Activated CD4-positive, alpha-beta T cell treated with anti-CD3 and anti-CD28 coated beads for 4 hours (primary cell): ENCODE measurements around the gene PPP2R2C.

ENCODE experiments used
- DNase-seq, 2 donors: peaks; one replicate each; pipeline ENCODE4 v3.0.0-alpha.2; 2020

PPP2R2C gene

GRCh38 chr4:6375620-6376295 lies 96.7 kb downstream of the PPP2R2C start:
- DNase-seq = no peak

GRCh38 chr4:6374575-6374974 lies 97.8 kb downstream of the PPP2R2C start:
- no peak for DNase-seq

GRCh38 chr4:6373541-6374410 lies 98.6 kb downstream of the PPP2R2C start:
- DNase-seq = no peak

GRCh38 chr4:6372649-6373525 lies 99.5 kb downstream of the PPP2R2C start:
- no peak for DNase-seq

GRCh38 chr4:6371812-6372211 lies 100.6 kb downstream of the PPP2R2C start:
- DNase-seq = no peak

- DNase-seq = no peak
Observed at GRCh38 chr4:6371271-6371670, 101.1 kb downstream of the PPP2R2C start.

GRCh38 chr4:6369924-6370645 lies 102.3 kb downstream of the PPP2R2C start:
- DNase-seq = no peak

GRCh38 chr4:6369511-6369910 lies 102.9 kb downstream of the PPP2R2C start:
- DNase-seq = no peak

GRCh38 chr4:6369035-6369434 lies 103.4 kb downstream of the PPP2R2C start:
- no peak for DNase-seq

DNA sequence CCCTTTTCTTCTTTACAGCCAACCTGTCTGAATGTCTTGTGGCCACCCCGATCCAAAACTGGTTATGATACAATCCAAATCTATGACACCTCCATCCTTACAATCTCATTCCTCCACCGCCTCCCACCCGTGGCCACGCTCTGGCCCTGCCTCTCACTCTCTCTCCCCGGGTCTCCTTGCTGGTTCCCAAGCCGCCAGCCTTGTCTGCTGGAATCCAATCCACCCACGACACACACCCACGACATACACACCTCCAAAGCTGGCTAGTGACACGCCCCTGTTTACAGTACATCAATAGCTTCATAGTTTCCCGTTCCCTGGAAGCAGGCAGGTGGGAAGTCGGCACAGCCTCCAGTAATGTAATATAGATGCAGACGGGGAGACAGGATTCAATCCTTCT lies 103.8 kb downstream of the PPP2R2C start:
- DNase-seq = no peak

GRCh38 chr4:6368096-6368495 lies 104.3 kb downstream of the PPP2R2C start:
- no peak for DNase-seq

DNA sequence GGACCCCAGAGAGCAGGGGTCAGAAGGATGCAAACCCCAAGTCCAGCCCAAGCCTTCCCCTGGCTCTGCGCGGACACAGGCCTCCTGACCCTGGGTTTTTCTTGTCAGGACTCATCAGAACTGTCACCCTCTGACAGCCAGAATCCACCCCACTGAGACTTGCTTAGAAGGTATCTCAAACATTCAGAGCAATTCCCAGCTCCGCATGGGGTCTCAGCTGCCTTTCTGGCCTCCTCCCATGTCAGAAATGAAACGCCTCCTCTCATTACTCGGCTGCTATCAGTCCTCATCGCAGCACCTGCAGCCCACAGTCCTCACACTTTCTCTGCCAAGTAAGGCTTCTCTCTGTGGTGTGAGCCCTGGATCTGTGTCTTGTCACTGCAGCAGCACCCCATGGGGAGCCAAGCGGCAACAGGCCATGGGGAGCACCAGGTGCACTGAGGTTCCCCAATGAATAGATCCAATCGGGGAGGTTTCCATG lies 105.0 kb downstream of the PPP2R2C start:
- no peak for DNase-seq

DNA sequence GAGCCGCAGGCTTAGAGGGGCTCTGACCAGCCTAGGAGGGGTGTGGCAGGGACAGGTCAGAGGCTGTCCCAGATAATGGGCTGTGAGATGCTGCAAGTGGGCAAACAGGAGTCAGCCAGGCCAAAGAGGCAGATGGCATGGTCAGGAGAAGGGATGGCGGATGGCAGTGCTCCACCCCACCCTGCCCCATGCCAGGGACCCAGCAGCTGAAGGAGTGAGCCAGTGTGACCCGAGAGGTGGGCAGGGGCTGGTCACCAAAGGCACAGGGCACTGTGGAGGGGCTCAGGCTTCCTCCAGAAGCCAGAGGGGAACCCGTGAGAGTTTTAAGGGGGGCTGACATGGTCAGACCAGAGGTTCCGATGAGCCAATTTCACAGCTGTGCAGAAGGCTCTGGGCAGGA lies 105.8 kb downstream of the PPP2R2C start:
- no peak for DNase-seq

- DNase-seq = no peak
Observed at GRCh38 chr4:6365545-6366086, 106.8 kb downstream of the PPP2R2C start.

GRCh38 chr4:6364581-6364980 lies 107.8 kb downstream of the PPP2R2C start:
- DNase-seq = no peak

DNA sequence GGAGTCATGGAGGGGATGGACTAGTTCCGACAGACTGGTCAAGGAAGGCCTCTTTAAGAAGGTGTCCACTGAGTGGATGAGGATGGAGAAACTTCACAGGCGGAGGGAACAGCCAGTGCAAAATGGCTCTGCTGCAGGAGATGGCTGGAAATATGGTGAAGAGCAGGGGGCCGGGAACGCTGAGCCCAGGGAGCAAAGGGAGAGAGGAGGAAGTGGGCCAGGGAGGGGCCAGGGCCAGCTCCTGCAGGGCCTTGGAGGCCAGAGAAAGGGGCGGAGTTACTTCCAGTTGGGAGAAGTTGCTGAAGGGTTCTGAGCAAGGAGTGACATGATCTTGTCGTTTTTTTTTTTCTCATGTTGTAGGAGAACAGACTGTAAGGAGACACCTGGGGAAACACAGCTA lies 108.3 kb downstream of the PPP2R2C start:
- no peak for DNase-seq

GRCh38 chr4:6362896-6363295 lies 109.5 kb downstream of the PPP2R2C start:
- DNase-seq = no peak

- DNase-seq = no peak
Observed at GRCh38 chr4:6362243-6362885, 110.0 kb downstream of the PPP2R2C start.

- no peak for DNase-seq
Observed at GRCh38 chr4:6361076-6361784, 111.2 kb downstream of the PPP2R2C start.

DNA sequence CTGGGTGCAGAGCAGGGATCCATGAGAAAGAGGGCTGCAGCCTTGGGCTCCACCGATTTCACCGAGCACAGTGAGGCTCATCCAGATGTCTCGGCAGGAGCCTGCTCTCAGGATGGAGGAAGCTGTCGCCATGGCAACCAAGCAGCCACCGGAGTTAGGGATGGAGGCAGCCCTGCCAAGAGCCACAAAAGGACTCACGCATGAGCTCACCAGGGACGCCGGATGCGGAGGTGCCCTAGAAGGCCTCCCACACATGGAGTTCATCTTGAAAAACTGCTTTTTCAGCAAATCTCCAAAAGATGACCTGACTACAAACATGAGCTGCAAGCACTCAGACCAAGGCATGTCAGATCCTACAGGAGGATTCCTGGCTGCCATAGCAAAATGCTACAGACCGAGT lies 112.0 kb downstream of the PPP2R2C start:
- DNase-seq = no peak
